Measurements from ENCODE around the gene NOM1. TPM values are rescaled to one million over a fixed set of nuclear protein-coding genes. Genes with fewer than 3 reads are reported as not detected.

Gene NOM1
- total RNA-seq, 2 experiments from 2014 or later = 25.5 to 27.6 TPM

DNA sequence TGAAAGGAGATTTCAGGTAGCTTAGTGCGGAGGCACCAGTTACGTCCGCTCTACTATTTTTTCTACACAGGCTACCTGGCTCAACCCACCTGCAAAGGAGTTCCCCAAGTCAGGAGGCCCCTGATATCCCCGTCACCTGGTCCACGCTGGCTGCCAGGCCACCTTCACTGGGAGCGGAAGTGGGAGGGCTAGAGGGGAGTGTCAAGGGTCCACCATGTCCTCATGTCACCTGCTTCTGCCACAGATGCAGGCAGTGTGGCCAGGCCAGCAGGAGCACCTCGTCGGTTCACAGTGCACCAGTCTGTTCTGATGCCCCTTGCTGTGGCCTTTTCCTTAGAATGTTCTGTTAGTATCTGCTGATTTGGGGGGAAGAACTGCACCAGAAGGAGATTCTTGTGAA, 16.9 kb downstream of the NOM1 start:
- peaks cover 91% of the 10 kb centered on the region for H3K36me3 Mint-ChIP-seq (ENCODE audit: low read depth)
- ChIA-PET POLR2A (interaction anchor here (1.6 to 1.9 kb wide), 2 partner anchors 16 to 73 kb away, joined by 4 read pairs; partner anchors contain the start of gene LMBR1), CTCF (no interaction called here)
- Histone ChIP-seq H3K9me3 (ENCODE audit: control insufficient read depth in 1 of 2, insufficient read depth in 1 of 2, low read length in 2 of 2) (no peaks in the 10 kb centered on the region), H3K4me3 (ENCODE audit: low read length) (no peak overlapping the region), H3K36me3 (ENCODE audit: insufficient read depth, low read length) (peaks cover 75% of the 10 kb centered on the region), H3K4me1 (ENCODE audit: insufficient read depth, low read length) (no peaks in the 10 kb centered on the region), H3K27ac (ENCODE audit: low read depth in 1 of 2, low read length in 2 of 2) (no peak overlapping the region), H3K27me3 (ENCODE audit: control insufficient read depth in 1 of 2, insufficient read depth in 2 of 2, low read length in 2 of 2) (no peaks in the 10 kb centered on the region)
- DNase-seq = no peak
- intact Hi-C loops (cut with DNase I, micrococcal nuclease) = no loop called here
- no peak overlapping the region for H3K27ac Mint-ChIP-seq
- no peak overlapping the region for H3K4me3 Mint-ChIP-seq
- no peaks in the 10 kb centered on the region for H3K4me1 Mint-ChIP-seq (ENCODE audit: low read depth)
- ATAC-seq (ENCODE audit: poor library complexity) = no peak
- TF ChIP-seq, protein P1, sequence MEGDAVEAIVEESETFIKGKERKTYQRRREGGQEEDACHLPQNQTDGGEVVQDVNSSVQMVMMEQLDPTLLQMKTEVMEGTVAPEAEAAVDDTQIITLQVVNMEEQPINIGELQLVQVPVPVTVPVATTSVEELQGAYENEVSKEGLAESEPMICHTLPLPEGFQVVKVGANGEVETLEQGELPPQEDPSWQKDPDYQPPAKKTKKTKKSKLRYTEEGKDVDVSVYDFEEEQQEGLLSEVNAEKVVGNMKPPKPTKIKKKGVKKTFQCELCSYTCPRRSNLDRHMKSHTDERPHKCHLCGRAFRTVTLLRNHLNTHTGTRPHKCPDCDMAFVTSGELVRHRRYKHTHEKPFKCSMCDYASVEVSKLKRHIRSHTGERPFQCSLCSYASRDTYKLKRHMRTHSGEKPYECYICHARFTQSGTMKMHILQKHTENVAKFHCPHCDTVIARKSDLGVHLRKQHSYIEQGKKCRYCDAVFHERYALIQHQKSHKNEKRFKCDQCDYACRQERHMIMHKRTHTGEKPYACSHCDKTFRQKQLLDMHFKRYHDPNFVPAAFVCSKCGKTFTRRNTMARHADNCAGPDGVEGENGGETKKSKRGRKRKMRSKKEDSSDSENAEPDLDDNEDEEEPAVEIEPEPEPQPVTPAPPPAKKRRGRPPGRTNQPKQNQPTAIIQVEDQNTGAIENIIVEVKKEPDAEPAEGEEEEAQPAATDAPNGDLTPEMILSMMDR (IDR thresholded peaks at IDR 0.05) = no peak
- H3K9me3 Mint-ChIP-seq = no peaks in the 10 kb centered on the region
- H3K27me3 Mint-ChIP-seq = no peaks in the 10 kb centered on the region

DNA sequence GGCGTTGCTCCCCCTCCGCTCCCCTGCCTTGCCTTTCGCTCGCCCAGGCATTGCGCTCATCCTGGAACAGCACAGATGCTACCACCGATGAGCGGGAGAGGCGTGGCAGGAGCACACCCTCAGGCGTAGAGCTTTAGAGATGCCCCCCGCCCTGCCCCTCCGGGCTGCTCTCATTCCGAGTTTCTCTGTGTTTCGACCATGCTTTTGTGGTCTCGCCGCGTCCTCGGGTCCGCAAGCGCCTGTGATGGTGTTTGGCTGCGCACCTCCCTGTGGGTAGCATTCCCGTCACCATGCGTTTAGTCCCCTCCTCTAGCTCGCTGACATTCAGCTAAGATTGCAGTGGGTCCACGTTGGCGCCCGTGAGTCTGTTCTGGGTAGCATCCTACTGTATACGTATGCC, 18.7 kb downstream of the NOM1 start:
- Histone ChIP-seq H3K4me1 (ENCODE audit: insufficient read depth, low read length) (no peaks in the 10 kb centered on the region), H3K27ac (ENCODE audit: low read depth in 1 of 2, low read length in 2 of 2) (no peak overlapping the region), H3K4me3 (ENCODE audit: low read length) (no peak overlapping the region), H3K9me3 (ENCODE audit: control insufficient read depth in 1 of 2, insufficient read depth in 1 of 2, low read length in 2 of 2) (no peaks in the 10 kb centered on the region), H3K27me3 (ENCODE audit: control insufficient read depth in 1 of 2, insufficient read depth in 2 of 2, low read length in 2 of 2) (no peaks in the 10 kb centered on the region), H3K36me3 (ENCODE audit: insufficient read depth, low read length) (peaks cover 65% of the 10 kb centered on the region)
- Mint-ChIP-seq H3K36me3 (ENCODE audit: low read depth) (peaks cover 81% of the 10 kb centered on the region), H3K27ac (no peak overlapping the region), H3K9me3 (no peaks in the 10 kb centered on the region), H3K4me1 (ENCODE audit: low read depth) (no peaks in the 10 kb centered on the region), H3K4me3 (no peak overlapping the region), H3K27me3 (no peaks in the 10 kb centered on the region)
- DNase-seq (no peak), ATAC-seq (ENCODE audit: poor library complexity) (no peak)
- CTCF ChIA-PET = no interaction called here
- POLR2A ChIA-PET = interaction anchor here (1.9 kb wide), 1 partner anchor 75 kb away, joined by 4 read pairs; the partner anchor contains the start of gene LMBR1
- TF ChIP-seq, protein P1 (IDR thresholded peaks at IDR 0.05) = no peak
- intact Hi-C loops (cut with DNase I, micrococcal nuclease) = no loop called here

DNA sequence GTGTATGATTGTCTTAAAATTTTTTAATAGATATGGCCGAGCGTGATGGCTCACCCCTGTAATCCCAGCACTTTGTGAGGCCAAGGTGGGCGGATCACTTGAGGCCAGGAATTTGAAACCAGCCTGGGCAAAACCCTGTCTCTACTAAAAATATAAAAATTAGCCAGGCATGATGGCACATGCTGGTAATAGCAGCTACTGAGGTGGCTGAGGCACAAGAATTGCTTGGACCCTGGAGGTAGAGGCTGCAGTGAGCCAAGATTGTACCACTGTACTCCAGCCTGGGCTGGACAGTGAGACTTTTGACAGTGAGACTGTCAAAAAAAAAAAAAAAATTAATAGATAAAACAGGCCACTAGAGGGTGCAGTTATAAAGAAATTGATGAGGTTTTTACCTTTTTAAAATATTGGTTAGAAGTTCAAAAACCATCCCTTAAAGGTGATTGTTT, 20.5 kb downstream of the NOM1 start:
- Histone ChIP-seq H3K27ac (ENCODE audit: low read depth in 1 of 2, low read length in 2 of 2) (no peak overlapping the region), H3K9me3 (ENCODE audit: control insufficient read depth in 1 of 2, insufficient read depth in 1 of 2, low read length in 2 of 2) (no peaks in the 10 kb centered on the region), H3K27me3 (ENCODE audit: control insufficient read depth in 1 of 2, insufficient read depth in 2 of 2, low read length in 2 of 2) (no peaks in the 10 kb centered on the region), H3K4me1 (ENCODE audit: insufficient read depth, low read length) (no peaks in the 10 kb centered on the region), H3K4me3 (ENCODE audit: low read length) (no peak overlapping the region), H3K36me3 (ENCODE audit: insufficient read depth, low read length) (peaks cover 47% of the 10 kb centered on the region)
- Mint-ChIP-seq H3K27me3 (no peaks in the 10 kb centered on the region), H3K4me1 (ENCODE audit: low read depth) (no peaks in the 10 kb centered on the region), H3K27ac (no peak overlapping the region), H3K9me3 (no peaks in the 10 kb centered on the region), H3K36me3 (ENCODE audit: low read depth) (peaks cover 65% of the 10 kb centered on the region), H3K4me3 (no peak overlapping the region)
- ChIA-PET CTCF (interaction anchor here (1.2 kb wide), 1 partner anchor 21 kb away, joined by 3 read pairs; the partner anchor contains the start of gene NOM1), POLR2A (no interaction called here)
- intact Hi-C loops (cut with DNase I, micrococcal nuclease) = loop anchor here (1.0 to 10.0 kb wide), 7 partner anchors 165 to 417 kb away; partner anchors contain the start of gene UBE3C (in 1 of the 2)
- ATAC-seq (ENCODE audit: poor library complexity) = peak; percentile 46
- TF ChIP-seq, protein P1 (IDR thresholded peaks at IDR 0.05) = peak; percentile 49
- peak in 2 of 14 experiments; percentile 17 to 22 for DNase-seq
